Astrocyte (in vitro differentiated cells and primary cell): Measurements from ENCODE around the gene ALK.

ENCODE experiments used
- CTCF ChIP-seq: IDR thresholded peaks from 2 replicates; pipeline ENCODE4 v1.5.1; 2011; ENCODE audit warnings: low read depth, mild to moderate bottlenecking, inconsistent platforms, low read length, moderate library complexity; ENCODE audit not compliant: insufficient read depth
- EZH2 ChIP-seq: IDR thresholded peaks from 2 replicates; pipeline ENCODE4 v1.6.1; 2012; ENCODE audit warnings: mild to moderate bottlenecking, low read length, inconsistent platforms; ENCODE audit not compliant: insufficient read depth

GRCh38 chr2:29146197-29146596 lies 775.2 kb downstream of the ALK start:
- no peak for TF ChIP-seq CTCF
- TF ChIP-seq EZH2 = no peak
